HG03025 (cell line): ENCODE results near the gene RANBP17.
"Not testable (repeated sequence)": the region's sequence is repeated elsewhere in the genome, so short reads cannot be mapped to it uniquely, and the experiment has no call there.

ENCODE experiments used
- ATAC-seq: cut with Tn5 transposase; IDR thresholded peaks from one replicate; pipeline ENCODE4 v1.9.1; 2021; ENCODE audit warnings: mild to moderate bottlenecking, moderate library complexity; ENCODE audit not compliant: unreplicated experiment, low FRiP score

The RANBP17 gene

DNA sequence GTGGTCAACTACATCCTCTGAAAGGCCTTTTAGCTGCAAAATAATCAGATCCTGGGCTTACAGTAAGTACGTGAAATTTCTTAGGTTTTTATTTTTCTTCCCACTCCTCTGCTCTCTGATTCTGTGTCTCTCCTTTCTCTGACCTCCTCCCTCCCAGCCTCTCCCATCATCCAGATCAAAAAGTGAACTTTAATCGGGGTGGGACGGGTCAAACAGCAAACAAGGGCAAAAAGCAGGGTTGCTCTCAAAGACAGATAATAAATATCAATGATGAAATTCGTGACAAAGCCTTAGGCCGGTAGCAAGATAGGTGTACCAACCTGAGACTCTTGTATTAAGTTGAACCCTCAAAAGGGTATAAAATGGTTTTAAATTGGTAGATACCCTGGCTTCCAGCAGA lies 76.1 kb downstream of the RANBP17 start:
- ATAC-seq = no peak

DNA sequence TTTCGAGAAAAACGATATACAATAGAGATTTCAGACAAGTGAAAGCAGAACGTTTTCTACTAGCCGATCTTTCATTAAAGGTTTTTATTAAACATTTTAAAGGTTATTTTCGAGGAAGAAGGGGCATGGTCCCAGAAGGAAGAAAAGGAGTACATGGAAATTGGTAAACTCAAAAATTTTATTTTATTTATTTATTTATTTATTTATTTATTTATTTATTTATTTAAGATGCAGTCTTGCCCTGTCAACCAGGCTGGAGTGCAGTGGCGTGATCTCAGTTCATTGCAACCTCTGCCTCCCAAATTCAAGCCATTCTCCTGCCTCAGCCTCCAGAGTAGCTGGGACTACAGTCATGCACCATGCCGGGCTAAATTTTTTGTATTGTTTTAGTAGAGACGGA lies 77.4 kb downstream of the RANBP17 start:
- ATAC-seq = no peak

DNA sequence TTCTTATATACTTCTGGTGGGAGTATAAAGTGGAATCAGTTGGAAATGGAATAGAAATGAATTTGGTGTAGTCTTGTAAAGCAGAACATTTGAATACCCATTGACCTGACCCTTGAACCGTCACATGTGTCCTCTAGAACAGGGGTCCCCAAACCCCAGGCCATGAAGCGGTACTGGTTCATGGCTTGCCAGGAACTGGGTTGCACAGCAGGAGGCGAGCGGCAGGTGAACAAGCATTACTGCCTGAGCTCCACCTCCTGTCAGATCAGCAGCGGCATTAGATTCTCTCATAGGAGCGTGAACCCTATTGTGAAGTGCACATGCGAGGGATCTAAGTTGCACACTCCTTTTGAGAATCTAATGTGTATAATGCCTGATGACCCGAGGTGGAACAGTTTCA lies 80.0 kb downstream of the RANBP17 start:
- ATAC-seq = no peak

DNA sequence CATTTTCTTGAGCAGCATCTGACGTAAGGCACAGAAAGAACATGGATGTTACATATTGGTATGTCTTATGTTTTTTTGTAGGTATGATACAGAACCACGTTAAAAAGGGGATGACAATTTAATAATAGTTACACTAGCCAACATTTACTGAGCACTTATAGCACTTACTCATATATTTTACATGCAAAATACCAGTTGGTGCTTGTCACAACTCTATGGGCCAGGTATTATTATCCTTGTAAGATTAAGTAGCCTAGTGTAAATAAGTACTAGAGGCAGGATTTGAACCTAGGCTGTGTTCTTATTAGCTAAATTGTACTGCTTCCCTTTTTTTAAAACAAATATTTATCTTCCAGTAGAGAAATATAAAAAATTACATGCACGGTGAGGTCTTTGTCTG lies 83.5 kb downstream of the RANBP17 start:
- no peak for ATAC-seq

DNA sequence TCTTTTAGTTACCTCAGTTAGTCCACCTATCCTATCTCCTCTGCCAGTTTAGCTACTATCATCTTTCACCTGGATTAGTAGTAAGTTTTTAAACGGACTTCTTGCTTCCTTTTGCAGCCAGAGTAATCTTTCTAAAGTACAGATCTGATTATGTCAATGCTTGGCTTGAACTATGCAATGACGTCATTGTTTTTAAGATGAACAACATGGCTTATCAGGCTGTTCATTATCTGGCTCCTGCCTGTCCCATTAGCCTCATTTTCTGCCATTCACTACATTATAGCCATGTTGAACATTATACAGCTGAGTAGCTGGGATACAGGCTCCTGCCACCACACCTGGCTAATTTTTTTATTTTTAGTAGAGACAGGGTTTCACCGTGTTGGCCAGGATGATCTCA lies 98.7 kb downstream of the RANBP17 start:
- ATAC-seq = no peak

DNA sequence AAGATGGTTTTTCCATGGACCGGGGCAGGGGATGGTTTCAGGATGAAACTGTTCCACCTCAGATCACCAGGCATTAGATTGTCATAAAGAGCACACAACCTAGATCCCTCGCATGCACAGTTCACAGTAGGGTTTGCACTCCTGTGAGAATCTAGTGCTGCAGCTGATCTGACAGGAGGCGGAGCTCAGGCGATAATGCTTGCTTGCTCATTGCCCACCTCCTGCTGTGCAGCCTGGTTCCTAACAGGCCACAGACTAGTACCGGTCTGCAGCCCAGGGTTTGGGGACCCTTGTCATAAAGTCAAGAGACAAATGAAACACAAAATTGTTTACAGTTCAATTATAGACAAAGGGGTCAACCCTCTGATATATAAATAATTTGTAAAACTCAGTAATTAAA lies 101.7 kb downstream of the RANBP17 start:
- ATAC-seq = no peak

DNA sequence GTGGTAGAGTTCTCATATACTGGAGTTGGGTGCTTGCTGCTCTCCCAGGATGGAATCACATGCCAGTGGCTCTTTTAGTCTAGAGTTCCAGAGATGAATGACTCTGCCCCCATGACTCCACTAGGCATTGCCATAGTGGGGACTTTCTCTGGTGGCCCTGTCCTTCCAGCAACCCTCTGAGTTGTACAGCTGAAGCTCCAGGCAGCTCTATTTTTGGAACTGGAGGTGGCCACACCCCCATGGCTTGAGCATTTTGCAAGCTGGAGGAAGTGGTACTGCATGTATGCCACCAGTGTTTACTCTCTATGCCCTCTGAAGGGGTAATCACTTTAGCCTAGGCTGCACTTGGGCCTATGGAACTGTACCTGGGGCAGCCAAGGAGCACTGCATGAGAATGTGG lies 112.6 kb downstream of the RANBP17 start:
- ATAC-seq = no peak

DNA sequence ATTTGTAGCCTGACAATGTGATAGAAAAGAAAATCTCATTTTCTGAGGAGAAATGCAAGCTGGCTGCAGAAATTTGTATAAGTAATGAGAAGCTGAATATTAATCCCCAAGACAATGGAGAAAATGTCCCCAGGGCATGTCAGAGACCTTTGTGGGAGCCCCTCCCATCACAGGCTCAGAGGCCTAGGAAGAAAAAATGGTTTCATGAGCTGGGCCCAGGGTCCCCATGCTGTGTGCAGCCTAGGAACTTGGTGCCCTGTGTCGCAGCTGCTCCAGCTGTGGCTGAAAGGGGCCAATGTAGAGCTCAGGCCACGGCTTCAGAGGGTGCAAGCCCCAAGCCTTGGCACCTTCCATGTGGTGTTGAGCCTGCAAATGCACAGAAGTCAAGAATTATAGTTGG lies 118.4 kb downstream of the RANBP17 start:
- ATAC-seq = not testable (repeated sequence)

DNA sequence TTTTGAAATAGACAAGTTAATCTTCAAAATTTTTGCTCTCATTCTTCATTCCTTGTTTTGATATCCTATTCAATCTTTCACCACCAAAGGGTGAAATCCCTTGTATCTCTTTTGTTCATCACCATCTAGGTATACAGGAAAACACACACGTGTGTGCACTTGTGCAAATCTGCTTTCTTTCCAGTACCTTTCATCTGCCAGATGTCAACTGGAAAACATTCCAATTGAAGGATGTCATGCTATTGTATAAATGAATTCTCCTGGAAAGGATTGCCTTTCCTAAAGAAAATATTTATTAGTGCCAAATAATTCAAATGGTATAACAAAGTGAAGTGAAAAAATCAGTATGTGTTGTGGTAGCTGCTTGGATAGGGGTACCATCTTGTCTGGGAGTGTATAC lies 123.7 kb downstream of the RANBP17 start:
- no peak for ATAC-seq

DNA sequence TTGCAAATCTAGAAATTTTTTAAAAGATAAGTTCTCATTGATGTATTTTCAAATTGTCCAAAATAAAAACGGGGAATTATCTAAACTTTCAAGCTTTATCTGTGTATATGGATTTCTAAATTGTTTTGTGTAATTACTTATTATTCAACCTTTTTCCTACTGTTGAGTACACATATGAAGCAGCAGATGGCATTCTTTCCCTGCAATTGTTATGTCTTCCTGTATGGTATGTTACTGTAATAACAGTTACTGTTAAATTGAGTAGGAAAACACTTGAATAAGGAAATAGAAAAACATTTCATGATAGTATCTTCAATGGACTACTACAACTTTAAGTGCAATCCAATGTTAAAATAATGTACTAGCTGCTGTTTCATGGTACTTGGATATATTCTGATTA lies 124.8 kb downstream of the RANBP17 start:
- no peak for ATAC-seq

DNA sequence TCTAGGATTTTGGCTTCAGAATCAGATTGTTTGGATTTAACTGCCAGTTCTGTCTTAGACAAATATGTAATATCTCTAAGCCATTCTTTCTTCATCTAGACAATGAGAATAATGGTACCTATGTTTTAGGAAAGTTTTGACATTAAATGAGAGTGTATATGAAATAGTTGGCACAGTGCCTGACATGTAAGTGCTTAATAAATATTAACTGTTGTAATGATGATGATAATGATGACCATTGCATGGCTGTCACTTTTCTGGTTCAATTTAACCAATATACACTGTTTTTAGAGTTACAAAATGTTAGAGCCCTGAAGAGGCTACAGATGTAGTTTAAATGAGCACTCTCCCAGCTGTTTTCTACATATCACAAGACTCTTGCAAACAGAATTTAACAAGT lies 131.7 kb downstream of the RANBP17 start:
- no peak for ATAC-seq

DNA sequence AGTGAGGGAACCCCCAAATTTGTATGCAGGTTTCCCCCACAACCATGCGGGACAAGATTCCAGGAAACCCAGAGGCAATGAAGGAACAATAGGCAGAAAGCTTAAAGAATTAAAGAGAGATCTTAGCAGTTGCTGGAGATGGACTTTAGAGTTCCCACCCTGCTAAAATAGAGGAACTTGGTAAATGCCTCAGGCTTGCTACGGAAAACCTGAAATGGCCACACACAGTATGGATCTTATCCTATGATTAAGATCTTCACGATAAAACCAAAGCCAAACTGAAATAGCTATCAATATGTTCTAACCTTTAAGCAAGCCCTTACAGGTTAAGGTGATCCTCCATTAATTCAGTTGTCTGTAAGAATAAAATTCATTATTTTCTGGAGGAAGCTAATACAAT lies 148.3 kb downstream of the RANBP17 start:
- no peak for ATAC-seq

DNA sequence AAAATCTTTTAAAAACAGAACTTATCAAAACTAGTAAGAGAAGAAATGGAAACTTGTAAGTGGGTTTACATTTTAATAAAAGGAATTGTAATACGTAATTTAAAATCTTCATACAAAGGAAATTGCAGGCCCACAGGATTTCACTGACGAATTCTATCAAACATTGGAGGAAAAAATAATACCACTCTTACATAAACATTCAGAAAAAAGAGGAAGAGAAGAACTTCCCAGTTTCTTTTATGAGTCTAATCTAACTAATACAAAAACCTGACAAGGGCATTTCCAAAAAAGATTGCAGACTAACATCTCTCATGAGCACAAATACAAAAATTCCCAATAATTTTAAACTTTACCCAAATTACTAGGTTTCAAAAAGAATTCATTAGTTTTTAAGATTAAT lies 149.0 kb downstream of the RANBP17 start:
- no peak for ATAC-seq

DNA sequence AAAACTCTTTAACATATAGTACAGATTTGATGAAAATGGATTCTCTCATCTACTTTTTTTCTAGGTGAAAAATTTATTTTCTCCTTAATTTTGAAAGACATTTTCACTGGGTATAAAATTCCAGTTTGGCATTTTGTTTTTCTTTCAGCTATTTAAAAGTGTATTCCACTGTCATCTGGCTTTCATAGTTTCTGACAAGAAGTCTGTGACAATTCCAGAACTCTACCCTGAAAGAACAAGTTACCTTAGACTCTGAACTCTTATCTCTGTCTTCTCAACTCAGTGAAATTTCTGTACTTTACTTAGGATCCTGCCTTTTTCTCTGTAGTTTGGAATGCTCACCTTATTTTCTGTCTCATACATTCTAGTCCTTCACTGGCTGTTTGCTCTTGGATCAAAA lies 161.7 kb downstream of the RANBP17 start:
- no peak for ATAC-seq

DNA sequence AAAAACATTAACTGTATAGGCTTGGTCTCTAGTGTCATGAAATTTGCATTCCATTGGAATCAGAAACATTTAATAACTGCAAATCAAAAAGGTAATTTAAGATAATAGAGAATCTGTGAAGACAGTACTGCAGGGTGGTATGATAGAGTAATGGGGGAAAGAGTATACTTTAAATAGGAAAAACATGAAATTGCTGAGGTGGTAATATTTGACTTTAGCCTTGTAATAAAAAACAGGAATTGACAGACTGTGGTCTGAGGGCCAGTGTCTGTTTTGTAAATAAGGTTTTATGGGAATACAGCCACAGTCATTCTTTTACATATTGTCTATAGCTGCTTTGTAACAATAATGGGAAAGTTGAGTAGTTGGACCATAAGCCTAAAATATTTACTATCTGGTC lies 162.3 kb downstream of the RANBP17 start:
- ATAC-seq = no peak

DNA sequence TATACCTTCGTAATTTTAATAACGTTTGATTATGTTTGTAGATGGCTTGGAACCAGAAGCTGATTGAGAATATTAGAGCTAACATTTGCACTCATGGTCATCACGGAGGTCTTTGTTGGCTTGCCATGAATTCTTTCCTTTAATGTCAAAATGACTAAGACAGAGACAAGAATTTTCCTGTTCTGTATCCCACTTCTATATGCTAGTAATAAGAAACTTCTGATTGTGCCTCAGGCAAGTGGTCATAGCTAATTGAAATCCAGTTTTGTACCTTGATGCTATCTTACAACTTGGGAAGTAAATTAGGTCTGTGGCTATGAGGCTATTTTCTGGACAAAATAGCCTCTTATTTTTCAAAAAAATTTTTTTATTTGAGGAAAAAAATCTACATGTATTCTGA lies 167.6 kb downstream of the RANBP17 start:
- ATAC-seq = no peak

DNA sequence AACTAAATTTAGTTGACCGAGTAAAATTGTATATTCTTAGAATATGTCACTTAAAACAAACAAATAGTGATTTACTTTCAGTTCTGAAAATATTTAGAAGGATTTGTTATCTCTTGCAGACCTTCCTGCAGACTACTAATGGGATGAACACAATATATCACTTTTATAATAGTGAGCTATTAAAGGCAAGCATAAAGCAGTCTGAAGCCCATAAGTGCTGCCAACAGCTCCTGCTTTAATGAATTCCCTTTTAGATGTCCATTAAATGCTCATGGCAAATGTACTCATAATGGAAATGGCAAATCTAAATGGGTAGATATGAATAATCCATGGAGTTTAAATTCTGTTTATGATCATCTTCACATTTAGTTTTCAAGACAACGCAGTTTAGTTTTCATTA lies 170.2 kb downstream of the RANBP17 start:
- no peak for ATAC-seq

DNA sequence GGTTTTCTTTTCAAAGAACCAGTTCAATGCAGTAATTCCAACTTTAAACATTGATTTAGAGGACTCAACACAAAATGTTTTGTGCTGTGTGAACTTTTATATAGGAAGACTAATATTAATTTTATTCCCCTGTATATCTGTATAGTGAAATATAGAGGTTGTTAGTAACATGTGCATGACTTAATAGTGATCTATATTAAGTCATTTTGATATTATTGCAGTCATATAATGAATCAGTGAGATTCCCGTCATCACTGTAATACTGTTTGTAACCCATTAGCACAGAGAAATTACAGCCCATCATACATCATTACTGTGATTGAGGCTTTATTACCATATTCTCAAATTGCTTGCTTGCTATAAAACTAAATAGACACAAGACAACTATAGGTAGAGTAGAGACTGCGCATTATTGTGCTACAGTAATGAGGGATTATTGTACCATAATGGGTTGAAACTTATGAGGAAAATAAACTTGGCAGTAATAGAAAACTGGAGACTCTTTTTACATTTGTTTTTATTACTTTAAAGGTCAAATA lies 170.7 kb downstream of the RANBP17 start:
- ATAC-seq = no peak

DNA sequence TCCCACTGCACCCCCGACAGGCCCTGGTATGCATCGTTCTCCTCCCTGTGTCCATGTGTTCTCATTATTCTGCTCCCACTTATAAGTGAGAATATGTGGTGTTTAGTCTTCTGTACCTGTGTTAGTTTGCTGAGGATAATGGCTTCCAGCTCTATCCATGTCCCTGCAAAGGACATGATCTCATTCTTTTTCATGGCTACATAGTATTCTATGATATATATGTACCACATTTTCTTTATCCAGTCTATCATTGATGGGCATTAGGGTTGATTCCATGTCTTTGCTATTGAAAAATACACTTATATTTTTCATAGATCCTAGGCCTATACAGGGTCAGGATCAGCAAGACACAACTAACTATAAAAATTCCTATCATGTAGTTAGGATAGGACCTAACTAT lies 180.1 kb downstream of the RANBP17 start:
- ATAC-seq = not testable (repeated sequence)

DNA sequence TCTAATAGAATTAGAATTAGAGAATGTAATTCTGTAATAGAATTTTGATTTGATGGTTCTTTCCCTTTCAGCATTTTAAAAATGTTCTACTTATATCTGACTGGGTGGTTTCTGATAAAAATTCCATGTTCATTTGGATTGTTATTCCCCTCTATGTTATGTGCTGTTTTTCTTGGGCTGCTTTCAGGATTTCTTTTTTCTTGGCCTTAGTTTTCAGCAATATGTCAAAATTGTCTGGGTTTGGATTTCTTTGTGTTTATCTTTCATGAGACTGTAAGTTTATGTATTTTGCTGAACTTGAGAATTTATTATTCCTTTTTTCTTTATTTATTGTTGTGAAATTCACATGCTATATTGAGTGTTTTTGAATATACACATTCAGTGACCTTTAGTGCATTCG lies 189.1 kb downstream of the RANBP17 start:
- no peak for ATAC-seq

DNA sequence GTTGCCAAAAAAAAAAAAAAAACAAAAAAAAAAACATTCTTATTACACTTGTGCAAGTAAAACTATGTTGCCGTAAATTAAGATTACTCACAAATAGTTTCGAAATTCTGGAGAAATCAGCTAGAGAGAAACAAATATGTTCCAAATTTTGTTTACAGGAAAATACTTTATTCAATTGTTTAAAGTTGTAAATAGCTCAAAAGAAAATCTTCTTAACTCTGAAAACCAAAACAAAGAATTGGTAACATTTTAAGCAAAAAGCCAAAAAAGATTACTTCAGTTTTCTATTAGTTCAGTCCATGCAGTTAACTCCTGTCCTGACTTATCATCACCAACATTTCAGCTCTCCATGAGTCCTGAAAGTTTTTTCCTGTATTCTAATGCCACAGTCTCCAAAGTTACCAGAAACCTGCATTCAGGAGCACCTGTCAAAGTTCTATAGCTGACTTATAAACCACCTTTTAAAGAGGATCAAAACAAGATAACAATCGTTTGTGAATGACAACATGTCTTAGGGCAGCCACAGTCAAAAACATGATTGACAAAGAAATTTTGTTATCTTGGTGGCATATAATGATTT lies 194.1 kb downstream of the RANBP17 start:
- ATAC-seq = no peak

DNA sequence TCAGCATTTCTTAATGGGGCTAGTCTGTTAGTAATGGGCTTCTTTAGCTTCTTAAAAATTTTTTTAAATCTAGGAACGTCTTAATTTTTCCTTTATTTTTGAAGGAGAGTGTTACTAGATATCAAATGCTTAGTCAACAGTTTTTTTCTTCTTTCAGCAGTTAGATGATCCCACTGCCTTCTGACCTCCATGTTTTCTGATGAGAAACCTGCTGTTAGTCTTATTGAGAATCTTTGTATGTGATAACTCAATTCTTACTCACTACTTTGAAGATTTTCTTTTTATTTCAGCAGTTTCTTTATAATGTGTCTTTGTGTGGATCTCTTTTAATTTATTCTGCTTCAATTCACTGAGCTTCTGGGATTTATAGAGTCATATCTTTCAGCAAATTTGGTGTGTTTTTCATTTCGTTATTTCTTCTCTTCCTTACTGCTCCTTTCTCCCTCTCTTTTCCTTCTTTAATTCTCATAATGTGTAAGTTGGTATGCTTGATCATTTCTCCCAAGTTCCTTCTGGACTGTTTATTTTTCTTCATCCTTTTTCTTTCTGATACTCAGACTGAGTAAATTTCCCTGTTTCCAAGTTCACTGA lies 205.8 kb downstream of the RANBP17 start:
- no peak for ATAC-seq

DNA sequence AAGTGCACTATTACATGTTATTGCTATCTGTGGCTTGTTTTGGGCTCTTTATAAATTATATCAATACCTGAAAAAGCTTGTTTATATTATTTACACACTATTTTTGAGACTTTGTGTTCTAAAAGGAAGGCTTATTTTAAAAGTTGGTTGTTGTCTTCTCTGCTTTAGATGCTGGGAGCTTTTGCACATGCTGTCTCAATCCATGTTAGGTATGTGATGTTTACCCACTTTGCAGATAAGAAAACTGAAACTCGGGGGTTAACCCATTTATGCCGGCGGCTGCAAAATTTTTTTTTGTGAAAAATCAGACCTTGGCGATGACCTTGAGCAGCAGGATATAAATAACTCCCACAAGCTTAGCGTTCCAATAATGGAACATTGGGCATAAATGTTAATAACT lies 212.9 kb downstream of the RANBP17 start:
- ATAC-seq = no peak
